Activated T-helper 17 cell treated with anti-CD3 and anti-CD28 coated beads, Interleukin-2, amount 50 U/mL, for 72 hours (primary cell): ENCODE measurements around the gene PLAAT2. TPM values are rescaled to one million over a fixed set of nuclear protein-coding genes. Genes with fewer than 3 reads are reported as not detected.
A peak's percentile ranks its signal among the peaks of the same experiment; 100 is the strongest.

Source experiments
- ATAC-seq: fragments of 150-1000 bp; cut with Tn5 transposase; replicated peaks from 2 replicates; pipeline ENCODE4 v1.10.0; 2021; ENCODE audit warnings: mild to moderate bottlenecking, moderate library complexity
- H3K27ac Mint-ChIP-seq: one replicate; pipeline ENCODE4 v1.8.0; 2022; ENCODE audit warnings: mixed read lengths
- H3K27me3 Mint-ChIP-seq: one replicate; pipeline ENCODE4 v1.8.0; 2022; ENCODE audit warnings: mixed read lengths
- H3K36me3 Mint-ChIP-seq: one replicate; pipeline ENCODE4 v1.8.0; 2022; ENCODE audit warnings: low read depth, mild to moderate bottlenecking, mixed read lengths
- H3K4me1 Mint-ChIP-seq: one replicate; pipeline ENCODE4 v1.8.0; 2022; ENCODE audit warnings: mixed read lengths
- H3K4me3 Mint-ChIP-seq: one replicate; pipeline ENCODE4 v1.8.0; 2022; ENCODE audit warnings: mild to moderate bottlenecking, mixed read lengths
- H3K9me3 Mint-ChIP-seq: one replicate; pipeline ENCODE4 v1.8.0; 2022; ENCODE audit warnings: mixed read lengths
- total RNA-seq, 2 donors: library from RNA; stranded (reverse); gene quantifications; one replicate each; pipeline ENCODE4 v1.2.3, GENCODE V29; 2022

PLAAT2 gene
- total RNA-seq, 2 donors from 2014 or later, result not detected

GRCh38 chr11:63527667-63528066, 35.5 kb downstream of the PLAAT2 start:
- Mint-ChIP-seq H3K36me3 (no peaks in the 10 kb centered on the region), H3K4me1 (peaks cover 20% of the 10 kb centered on the region), H3K27me3 (peaks cover 4% of the 10 kb centered on the region), H3K27ac (no peak overlapping the region), H3K9me3 (no peaks in the 10 kb centered on the region), H3K4me3 (no peak overlapping the region)
- no peak for ATAC-seq

GRCh38 chr11:63523151-63523550, 40.0 kb downstream of the PLAAT2 start:
- Mint-ChIP-seq H3K27me3 (peaks cover 4% of the 10 kb centered on the region), H3K27ac (no peak overlapping the region), H3K4me1 (peaks cover 5% of the 10 kb centered on the region), H3K4me3 (no peak overlapping the region), H3K36me3 (no peaks in the 10 kb centered on the region), H3K9me3 (no peaks in the 10 kb centered on the region)
- no peak for ATAC-seq

- no peak overlapping the region for H3K4me3 Mint-ChIP-seq
- peaks cover 5% of the 10 kb centered on the region for H3K4me1 Mint-ChIP-seq
- no peaks in the 10 kb centered on the region for H3K9me3 Mint-ChIP-seq
- no peaks in the 10 kb centered on the region for H3K36me3 Mint-ChIP-seq
- peaks cover 4% of the 10 kb centered on the region for H3K27me3 Mint-ChIP-seq
- H3K27ac Mint-ChIP-seq, result no peak overlapping the region
- no peak for ATAC-seq
Observed at GRCh38 chr11:63521896-63522295, 41.3 kb downstream of the PLAAT2 start.

- ATAC-seq, result no peak
- no peaks in the 10 kb centered on the region for H3K9me3 Mint-ChIP-seq
- H3K4me3 Mint-ChIP-seq, result no peak overlapping the region
- peaks cover 4% of the 10 kb centered on the region for H3K27me3 Mint-ChIP-seq
- peaks cover 5% of the 10 kb centered on the region for H3K4me1 Mint-ChIP-seq
- no peaks in the 10 kb centered on the region for H3K36me3 Mint-ChIP-seq
- H3K27ac Mint-ChIP-seq, result no peak overlapping the region
Observed at GRCh38 chr11:63520606-63521170, 42.5 kb downstream of the PLAAT2 start.

GRCh38 chr11:63518548-63518947, 44.6 kb downstream of the PLAAT2 start:
- Mint-ChIP-seq H3K4me3 (no peak overlapping the region), H3K27ac (peak overlapping the region; percentile 37), H3K36me3 (no peaks in the 10 kb centered on the region), H3K4me1 (peaks cover 5% of the 10 kb centered on the region), H3K9me3 (no peaks in the 10 kb centered on the region), H3K27me3 (peaks cover 4% of the 10 kb centered on the region)
- ATAC-seq, result peak; percentile 40

- H3K27ac Mint-ChIP-seq, result no peak overlapping the region
- H3K27me3 Mint-ChIP-seq, result no peaks in the 10 kb centered on the region
- ATAC-seq, result no peak
- no peak overlapping the region for H3K4me3 Mint-ChIP-seq
- no peaks in the 10 kb centered on the region for H3K9me3 Mint-ChIP-seq
- H3K36me3 Mint-ChIP-seq, result no peaks in the 10 kb centered on the region
- H3K4me1 Mint-ChIP-seq, result peaks cover 5% of the 10 kb centered on the region
Observed at GRCh38 chr11:63517156-63517555, 46.0 kb downstream of the PLAAT2 start.

- Mint-ChIP-seq H3K4me3 (no peak overlapping the region), H3K27me3 (no peaks in the 10 kb centered on the region), H3K27ac (no peak overlapping the region), H3K9me3 (no peaks in the 10 kb centered on the region), H3K4me1 (peaks cover 5% of the 10 kb centered on the region), H3K36me3 (no peaks in the 10 kb centered on the region)
- no peak for ATAC-seq
Observed at GRCh38 chr11:63516109-63516508, 47.1 kb downstream of the PLAAT2 start.

- Mint-ChIP-seq H3K36me3 (no peaks in the 10 kb centered on the region), H3K27ac (no peak overlapping the region), H3K9me3 (no peaks in the 10 kb centered on the region), H3K4me3 (no peak overlapping the region), H3K27me3 (no peaks in the 10 kb centered on the region), H3K4me1 (no peaks in the 10 kb centered on the region)
- no peak for ATAC-seq
Observed at GRCh38 chr11:63512816-63513215, 50.4 kb downstream of the PLAAT2 start.

- no peaks in the 10 kb centered on the region for H3K4me1 Mint-ChIP-seq
- H3K9me3 Mint-ChIP-seq, result no peaks in the 10 kb centered on the region
- H3K27me3 Mint-ChIP-seq, result no peaks in the 10 kb centered on the region
- H3K36me3 Mint-ChIP-seq, result no peaks in the 10 kb centered on the region
- ATAC-seq, result no peak
- no peak overlapping the region for H3K27ac Mint-ChIP-seq
- no peak overlapping the region for H3K4me3 Mint-ChIP-seq
Observed at GRCh38 chr11:63511048-63511748, 52.0 kb downstream of the PLAAT2 start.

GRCh38 chr11:63510360-63511047, 52.7 kb downstream of the PLAAT2 start:
- no peaks in the 10 kb centered on the region for H3K27me3 Mint-ChIP-seq
- no peaks in the 10 kb centered on the region for H3K36me3 Mint-ChIP-seq
- H3K4me3 Mint-ChIP-seq, result no peak overlapping the region
- H3K9me3 Mint-ChIP-seq, result no peaks in the 10 kb centered on the region
- no peak for ATAC-seq
- H3K4me1 Mint-ChIP-seq, result no peaks in the 10 kb centered on the region
- H3K27ac Mint-ChIP-seq, result no peak overlapping the region

- Mint-ChIP-seq H3K4me3 (no peak overlapping the region), H3K36me3 (no peaks in the 10 kb centered on the region), H3K4me1 (no peaks in the 10 kb centered on the region), H3K9me3 (no peaks in the 10 kb centered on the region), H3K27me3 (no peaks in the 10 kb centered on the region), H3K27ac (no peak overlapping the region)
- no peak for ATAC-seq
Observed at GRCh38 chr11:63508745-63509144, 54.4 kb downstream of the PLAAT2 start.

GRCh38 chr11:63508009-63508408, 55.2 kb downstream of the PLAAT2 start:
- ATAC-seq, result peak; percentile 39
- Mint-ChIP-seq H3K36me3 (no peaks in the 10 kb centered on the region), H3K27me3 (no peaks in the 10 kb centered on the region), H3K9me3 (no peaks in the 10 kb centered on the region), H3K4me1 (no peaks in the 10 kb centered on the region), H3K4me3 (no peak overlapping the region), H3K27ac (no peak overlapping the region)

GRCh38 chr11:63507511-63507910, 55.7 kb downstream of the PLAAT2 start:
- Mint-ChIP-seq H3K27me3 (no peaks in the 10 kb centered on the region), H3K4me1 (no peaks in the 10 kb centered on the region), H3K4me3 (no peak overlapping the region), H3K27ac (peak overlapping the region; percentile 59), H3K36me3 (no peaks in the 10 kb centered on the region), H3K9me3 (no peaks in the 10 kb centered on the region)
- no peak for ATAC-seq

- H3K27me3 Mint-ChIP-seq, result no peaks in the 10 kb centered on the region
- H3K4me1 Mint-ChIP-seq, result no peaks in the 10 kb centered on the region
- no peak for ATAC-seq
- no peaks in the 10 kb centered on the region for H3K36me3 Mint-ChIP-seq
- H3K27ac Mint-ChIP-seq, result no peak overlapping the region
- H3K9me3 Mint-ChIP-seq, result no peaks in the 10 kb centered on the region
- H3K4me3 Mint-ChIP-seq, result no peak overlapping the region
Observed at GRCh38 chr11:63506876-63507275, 56.3 kb downstream of the PLAAT2 start.

- Mint-ChIP-seq H3K36me3 (no peaks in the 10 kb centered on the region), H3K4me1 (no peaks in the 10 kb centered on the region), H3K9me3 (no peaks in the 10 kb centered on the region), H3K4me3 (no peak within 1 kb of the TSS), H3K27me3 (no peaks in the 10 kb centered on the region), H3K27ac (no peak within 1 kb of the TSS)
- ATAC-seq, result no peak
Observed at GRCh38 chr11:63505857-63506528, 57.2 kb downstream of the PLAAT2 start, which contains the start of gene LGALS12. TSS of gene LGALS12 (plus strand) at chr11:63506084. CDS start at chr11:63506459, 375 bp downstream.
